WTC11 (cell line): Measurements from ENCODE around the gene MNAT1. TPM values are rescaled to one million over a fixed set of nuclear protein-coding genes. Genes with fewer than 3 reads are reported as not detected.

Experiments
- ATAC-seq: fragments of 200-7000 bp; cut with Tn5 transposase; 2 replicates; pipeline ENCODE4 v1.10.0; 2021; ENCODE audit warnings: mild to moderate bottlenecking, moderate library complexity
- CTCF ChIA-PET: fragments of 300-600 bp; sonication (Branson Sonifier 250); formaldehyde crosslinking; loops from one replicate; lab custom pipeline; 2021; ENCODE audit warnings: antibody characterized with exemption; lab: Charles Lee
- POLR2A ChIA-PET: fragments of 350-600 bp; sonication (Branson Sonifier 250); formaldehyde crosslinking; loops from one replicate; lab custom pipeline; 2021; ENCODE audit warnings: antibody characterized with exemption; lab: Charles Lee
- DNase-seq: peaks from one replicate; pipeline ENCODE4 v3.0.0; 2021; ENCODE audit warnings: low spot score
- H3K27ac Mint-ChIP-seq: 2 replicates; pipeline ENCODE4 v1.8.0; 2021; ENCODE audit warnings: mixed read lengths
- H3K27me3 Mint-ChIP-seq: 2 replicates; pipeline ENCODE4 v1.8.0; 2021; ENCODE audit warnings: low read depth, mild to moderate bottlenecking, moderate library complexity, mixed read lengths
- H3K36me3 Mint-ChIP-seq: 2 replicates; pipeline ENCODE4 v1.8.0; 2021; ENCODE audit warnings: mixed read lengths
- H3K4me1 Mint-ChIP-seq: 2 replicates; pipeline ENCODE4 v1.8.0; 2022; ENCODE audit warnings: mixed read lengths
- H3K4me3 Mint-ChIP-seq: 2 replicates; pipeline ENCODE4 v1.8.0; 2021; ENCODE audit warnings: mild to moderate bottlenecking, moderate library complexity, mixed read lengths
- H3K9me3 Mint-ChIP-seq: 2 replicates; pipeline ENCODE4 v1.8.0; 2021; ENCODE audit warnings: mixed read lengths
- CBFB ChIP-seq: sonication (generic); formaldehyde crosslinking; IDR thresholded peaks from 2 replicates; pipeline ENCODE4 v1.8.1; 2022; ENCODE audit warnings: mild to moderate bottlenecking, low read depth, missing genetic modification reagents
- CREB1 ChIP-seq: sonication (generic); formaldehyde crosslinking; IDR thresholded peaks from 2 replicates; pipeline ENCODE4 v1.8.0; 2023; ENCODE audit warnings: mild to moderate bottlenecking, missing genetic modification reagents
- FOXP1 ChIP-seq: sonication (generic); formaldehyde crosslinking; IDR thresholded peaks from 2 replicates; pipeline ENCODE4 v1.8.0; 2022; ENCODE audit warnings: missing genetic modification reagents, mild to moderate bottlenecking, moderate library complexity, borderline replicate concordance
- IRF2 ChIP-seq: sonication (generic); formaldehyde crosslinking; IDR thresholded peaks from 2 replicates; pipeline ENCODE4 v1.8.0; 2022; ENCODE audit warnings: low read depth, missing genetic modification reagents, borderline replicate concordance
- JAZF1 ChIP-seq: fragments of 250-450 bp; sonication (Bioruptor Pico); IDR thresholded peaks from 2 replicates; pipeline ENCODE4 v1.9.0; 2021; ENCODE audit warnings: moderate library complexity, mild to moderate bottlenecking, inconsistent platforms
- KAT7 ChIP-seq: sonication (generic); formaldehyde crosslinking; IDR thresholded peaks from 2 replicates; pipeline ENCODE4 v1.8.1; 2023; ENCODE audit warnings: missing genetic modification reagents, mild to moderate bottlenecking, borderline replicate concordance
- NFYB ChIP-seq: sonication (generic); formaldehyde crosslinking; conservative IDR thresholded peaks from 2 replicates; pipeline ENCODE4 v1.8.0; 2022; ENCODE audit warnings: low read depth, missing genetic modification reagents
- NR2C2 ChIP-seq: sonication (generic); formaldehyde crosslinking; IDR thresholded peaks from 2 replicates; pipeline ENCODE4 v1.8.0; 2022; ENCODE audit warnings: mild to moderate bottlenecking, missing genetic modification reagents
- SMAD3 ChIP-seq: sonication (generic); formaldehyde crosslinking; IDR thresholded peaks from 2 replicates; pipeline ENCODE4 v1.8.0; 2022; ENCODE audit warnings: missing genetic modification reagents, mild to moderate bottlenecking, borderline replicate concordance
- SMAD4 ChIP-seq: sonication (generic); formaldehyde crosslinking; IDR thresholded peaks from 2 replicates; pipeline ENCODE4 v1.8.0; 2022; ENCODE audit warnings: mild to moderate bottlenecking, missing genetic modification reagents
- SP1 ChIP-seq: sonication (generic); formaldehyde crosslinking; conservative IDR thresholded peaks from 2 replicates; pipeline ENCODE4 v1.8.1; 2022; ENCODE audit warnings: missing genetic modification reagents
- TCF7 ChIP-seq: sonication (generic); formaldehyde crosslinking; IDR thresholded peaks from 2 replicates; pipeline ENCODE4 v1.8.0; 2022; ENCODE audit warnings: mild to moderate bottlenecking, low read depth, missing genetic modification reagents, moderate library complexity
- TEAD1 ChIP-seq: sonication (generic); formaldehyde crosslinking; IDR thresholded peaks from 2 replicates; pipeline ENCODE4 v1.8.0; 2022; ENCODE audit warnings: mild to moderate bottlenecking, missing genetic modification reagents
- TP53 ChIP-seq: sonication (generic); formaldehyde crosslinking; IDR thresholded peaks from 2 replicates; pipeline ENCODE4 v1.8.1; 2023; ENCODE audit warnings: mild to moderate bottlenecking, missing genetic modification reagents
- USF1 ChIP-seq: sonication (generic); formaldehyde crosslinking; IDR thresholded peaks from 2 replicates; pipeline ENCODE4 v1.8.0; 2022; ENCODE audit warnings: mild to moderate bottlenecking, missing genetic modification reagents
- ZBTB21 ChIP-seq: sonication (generic); formaldehyde crosslinking; IDR thresholded peaks from 2 replicates; pipeline ENCODE4 v1.8.1; 2023; ENCODE audit warnings: mild to moderate bottlenecking, missing genetic modification reagents, borderline replicate concordance
- ZMAT4 ChIP-seq: fragments of 250-450 bp; sonication (Bioruptor Pico); IDR thresholded peaks from 2 replicates; pipeline ENCODE4 v1.9.0; 2021; ENCODE audit warnings: mild to moderate bottlenecking
- ZNF138 ChIP-seq: sonication (generic); formaldehyde crosslinking; conservative IDR thresholded peaks from 2 replicates; pipeline ENCODE4 v1.8.1; 2022; ENCODE audit warnings: mild to moderate bottlenecking, moderate library complexity, missing genetic modification reagents
- ZNF219 ChIP-seq: sonication (generic); formaldehyde crosslinking; IDR thresholded peaks from 2 replicates; pipeline ENCODE4 v1.8.0; 2023; ENCODE audit warnings: missing genetic modification reagents, mild to moderate bottlenecking, borderline replicate concordance
- ZNF317 ChIP-seq: sonication (generic); formaldehyde crosslinking; IDR thresholded peaks from 2 replicates; pipeline ENCODE4 v1.8.1; 2023; ENCODE audit warnings: low read depth, mild to moderate bottlenecking, moderate library complexity, missing genetic modification reagents, borderline replicate concordance
- ZNF396 ChIP-seq: fragments of 250-450 bp; sonication (Bioruptor Pico); IDR thresholded peaks from 2 replicates; pipeline ENCODE4 v1.8.0; 2021; ENCODE audit warnings: mild to moderate bottlenecking, moderate library complexity, borderline replicate concordance
- ZNF416 ChIP-seq: fragments of 250-450 bp; sonication (Bioruptor Pico); IDR thresholded peaks from 2 replicates; pipeline ENCODE4 v1.9.0; 2021; ENCODE audit warnings: mild to moderate bottlenecking, inconsistent platforms
- total RNA-seq: library from RNA; stranded (reverse); gene quantifications from 3 replicates; pipeline ENCODE4 v1.2.3, GENCODE V29; 2021
- TF ChIP-seq, protein P1 (sequence below): fragments of 250-450 bp; sonication (Bioruptor Pico); IDR thresholded peaks from 2 replicates; pipeline ENCODE4 v1.8.0; 2021; ENCODE audit warnings: mild to moderate bottlenecking
- TF ChIP-seq, protein P2 (sequence below): sonication (generic); formaldehyde crosslinking; IDR thresholded peaks from 2 replicates; pipeline ENCODE4 v1.8.1; 2023; ENCODE audit warnings: mild to moderate bottlenecking, moderate library complexity, missing genetic modification reagents
- TF ChIP-seq, protein P3 (sequence below): sonication (generic); formaldehyde crosslinking; IDR thresholded peaks from 2 replicates; pipeline ENCODE4 v1.8.1; 2022; ENCODE audit warnings: missing genetic modification reagents, borderline replicate concordance
- TF ChIP-seq, protein P4 (sequence below): sonication (generic); formaldehyde crosslinking; IDR thresholded peaks from 2 replicates; pipeline ENCODE4 v1.8.1; 2023; ENCODE audit warnings: mild to moderate bottlenecking, missing genetic modification reagents
- TF ChIP-seq, protein P5 (sequence below): sonication (generic); formaldehyde crosslinking; IDR thresholded peaks from 2 replicates; pipeline ENCODE4 v1.8.1; 2023; ENCODE audit warnings: mild to moderate bottlenecking, missing genetic modification reagents, moderate library complexity
- TF ChIP-seq, protein P6 (sequence below): sonication (generic); formaldehyde crosslinking; IDR thresholded peaks from 2 replicates; pipeline ENCODE4 v1.8.1; 2022; ENCODE audit warnings: mild to moderate bottlenecking, missing genetic modification reagents, moderate library complexity, borderline replicate concordance

The MNAT1 gene
- total RNA-seq, 1 experiment from 2014 or later, result 59.0 TPM

DNA sequence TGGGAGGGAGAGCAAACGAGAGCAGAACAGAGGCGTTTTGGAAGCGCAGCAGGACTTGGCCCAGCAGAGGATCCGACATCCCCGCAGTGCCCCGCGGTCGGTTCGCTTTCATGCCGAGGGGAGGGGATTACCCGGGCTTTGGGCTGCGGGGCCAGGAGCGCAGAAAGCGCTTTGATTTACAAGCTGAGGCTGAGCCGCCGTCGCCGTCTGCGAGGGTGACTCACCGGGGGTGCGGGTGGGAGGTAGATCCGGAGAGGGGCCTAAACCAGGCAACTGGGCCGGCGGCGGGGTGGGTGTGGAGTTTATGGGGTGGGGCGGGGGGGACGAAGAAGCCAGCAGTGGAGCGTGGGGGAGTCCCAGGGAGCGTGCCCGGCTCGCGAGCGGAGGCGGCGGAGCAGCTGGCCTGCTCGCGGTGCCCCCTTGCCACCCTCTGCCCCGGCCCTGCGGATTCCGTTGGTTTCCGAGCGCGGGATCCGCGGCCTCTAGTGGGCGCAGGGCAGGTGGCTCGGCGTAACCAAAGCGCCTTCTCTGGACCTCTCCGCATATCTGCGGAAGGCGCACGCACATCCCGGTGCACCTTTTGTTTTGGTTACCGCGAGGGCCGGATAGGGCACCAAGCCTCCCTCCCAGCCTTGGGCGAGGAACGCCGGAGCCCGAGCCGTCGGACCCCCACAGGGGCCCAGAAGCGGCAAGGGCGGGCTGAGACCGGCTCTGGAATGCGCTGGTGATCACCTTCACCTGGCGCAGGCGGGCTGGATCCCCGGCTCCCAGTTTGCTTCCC, 13.0 kb upstream of the MNAT1 start:
- Mint-ChIP-seq H3K27ac (peak overlapping the region; percentile 95), H3K9me3 (no peaks in the 10 kb centered on the region), H3K36me3 (peaks cover 30% of the 10 kb centered on the region), H3K4me3 (peak overlapping the region; percentile 96), H3K4me1 (peaks cover 34% of the 10 kb centered on the region), H3K27me3 (no peaks in the 10 kb centered on the region)
- POLR2A ChIA-PET, result interaction anchor here (0.6 to 3.3 kb wide), 5 partner anchors 8 to 259 kb away, joined by 3 to 12 read pairs (median 3); partner anchors contain the start of genes SIX1, SLC38A6 and TRMT5
- DNase-seq (peak; percentile 83), ATAC-seq (peak; percentile 22)
- CTCF ChIA-PET, result interaction anchor here (1.1 to 1.5 kb wide), 4 partner anchors 9 to 68 kb away, joined by 3 to 8 read pairs (median 4); no protein-coding TSS in a partner anchor
- TF ChIP-seq ZNF138 (CRISPR knock-in tag), result no peak
- TF ChIP-seq, protein P1, sequence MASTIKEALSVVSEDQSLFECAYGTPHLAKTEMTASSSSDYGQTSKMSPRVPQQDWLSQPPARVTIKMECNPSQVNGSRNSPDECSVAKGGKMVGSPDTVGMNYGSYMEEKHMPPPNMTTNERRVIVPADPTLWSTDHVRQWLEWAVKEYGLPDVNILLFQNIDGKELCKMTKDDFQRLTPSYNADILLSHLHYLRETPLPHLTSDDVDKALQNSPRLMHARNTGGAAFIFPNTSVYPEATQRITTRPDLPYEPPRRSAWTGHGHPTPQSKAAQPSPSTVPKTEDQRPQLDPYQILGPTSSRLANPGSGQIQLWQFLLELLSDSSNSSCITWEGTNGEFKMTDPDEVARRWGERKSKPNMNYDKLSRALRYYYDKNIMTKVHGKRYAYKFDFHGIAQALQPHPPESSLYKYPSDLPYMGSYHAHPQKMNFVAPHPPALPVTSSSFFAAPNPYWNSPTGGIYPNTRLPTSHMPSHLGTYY, result no peak
- TF ChIP-seq IRF2 (CRISPR knock-in tag), result no peak
- TF ChIP-seq ZNF396, result no peak
- TF ChIP-seq TP53 (CRISPR knock-in tag), result 0 out of 2 replicates have a peak, but pooled peaks have one; percentile 26
- TF ChIP-seq, protein P2, sequence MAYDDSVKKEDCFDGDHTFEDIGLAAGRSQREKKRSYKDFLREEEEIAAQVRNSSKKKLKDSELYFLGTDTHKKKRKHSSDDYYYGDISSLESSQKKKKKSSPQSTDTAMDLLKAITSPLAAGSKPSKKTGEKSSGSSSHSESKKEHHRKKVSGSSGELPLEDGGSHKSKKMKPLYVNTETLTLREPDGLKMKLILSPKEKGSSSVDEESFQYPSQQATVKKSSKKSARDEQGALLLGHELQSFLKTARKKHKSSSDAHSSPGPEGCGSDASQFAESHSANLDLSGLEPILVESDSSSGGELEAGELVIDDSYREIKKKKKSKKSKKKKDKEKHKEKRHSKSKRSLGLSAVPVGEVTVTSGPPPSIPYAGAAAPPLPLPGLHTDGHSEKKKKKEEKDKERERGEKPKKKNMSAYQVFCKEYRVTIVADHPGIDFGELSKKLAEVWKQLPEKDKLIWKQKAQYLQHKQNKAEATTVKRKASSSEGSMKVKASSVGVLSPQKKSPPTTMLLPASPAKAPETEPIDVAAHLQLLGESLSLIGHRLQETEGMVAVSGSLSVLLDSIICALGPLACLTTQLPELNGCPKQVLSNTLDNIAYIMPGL (CRISPR knock-in tag), result 0 out of 2 replicates have a peak, but pooled peaks have one; percentile 45
- TF ChIP-seq NFYB, result no peak
- no peak for TF ChIP-seq ZNF416 (CRISPR knock-in tag)
- TF ChIP-seq, protein P3, sequence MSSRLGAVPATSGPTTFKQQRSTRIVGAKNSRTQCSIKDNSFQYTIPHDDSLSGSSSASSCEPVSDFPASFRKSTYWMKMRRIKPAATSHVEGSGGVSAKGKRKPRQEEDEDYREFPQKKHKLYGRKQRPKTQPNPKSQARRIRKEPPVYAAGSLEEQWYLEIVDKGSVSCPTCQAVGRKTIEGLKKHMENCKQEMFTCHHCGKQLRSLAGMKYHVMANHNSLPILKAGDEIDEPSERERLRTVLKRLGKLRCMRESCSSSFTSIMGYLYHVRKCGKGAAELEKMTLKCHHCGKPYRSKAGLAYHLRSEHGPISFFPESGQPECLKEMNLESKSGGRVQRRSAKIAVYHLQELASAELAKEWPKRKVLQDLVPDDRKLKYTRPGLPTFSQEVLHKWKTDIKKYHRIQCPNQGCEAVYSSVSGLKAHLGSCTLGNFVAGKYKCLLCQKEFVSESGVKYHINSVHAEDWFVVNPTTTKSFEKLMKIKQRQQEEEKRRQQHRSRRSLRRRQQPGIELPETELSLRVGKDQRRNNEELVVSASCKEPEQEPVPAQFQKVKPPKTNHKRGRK (CRISPR knock-in tag), result no peak
- TF ChIP-seq FOXP1 (CRISPR knock-in tag), result no peak; the same call in 1 of the 2 replicates
- TF ChIP-seq TCF7 (CRISPR knock-in tag), result no peak
- TF ChIP-seq SP1, result no peak
- TF ChIP-seq, protein P4, sequence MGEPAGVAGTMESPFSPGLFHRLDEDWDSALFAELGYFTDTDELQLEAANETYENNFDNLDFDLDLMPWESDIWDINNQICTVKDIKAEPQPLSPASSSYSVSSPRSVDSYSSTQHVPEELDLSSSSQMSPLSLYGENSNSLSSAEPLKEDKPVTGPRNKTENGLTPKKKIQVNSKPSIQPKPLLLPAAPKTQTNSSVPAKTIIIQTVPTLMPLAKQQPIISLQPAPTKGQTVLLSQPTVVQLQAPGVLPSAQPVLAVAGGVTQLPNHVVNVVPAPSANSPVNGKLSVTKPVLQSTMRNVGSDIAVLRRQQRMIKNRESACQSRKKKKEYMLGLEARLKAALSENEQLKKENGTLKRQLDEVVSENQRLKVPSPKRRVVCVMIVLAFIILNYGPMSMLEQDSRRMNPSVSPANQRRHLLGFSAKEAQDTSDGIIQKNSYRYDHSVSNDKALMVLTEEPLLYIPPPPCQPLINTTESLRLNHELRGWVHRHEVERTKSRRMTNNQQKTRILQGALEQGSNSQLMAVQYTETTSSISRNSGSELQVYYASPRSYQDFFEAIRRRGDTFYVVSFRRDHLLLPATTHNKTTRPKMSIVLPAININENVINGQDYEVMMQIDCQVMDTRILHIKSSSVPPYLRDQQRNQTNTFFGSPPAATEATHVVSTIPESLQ, result no peak
- TF ChIP-seq JAZF1, result no peak
- TF ChIP-seq ZNF219 (CRISPR knock-in tag), result no peak
- TF ChIP-seq, protein P5, sequence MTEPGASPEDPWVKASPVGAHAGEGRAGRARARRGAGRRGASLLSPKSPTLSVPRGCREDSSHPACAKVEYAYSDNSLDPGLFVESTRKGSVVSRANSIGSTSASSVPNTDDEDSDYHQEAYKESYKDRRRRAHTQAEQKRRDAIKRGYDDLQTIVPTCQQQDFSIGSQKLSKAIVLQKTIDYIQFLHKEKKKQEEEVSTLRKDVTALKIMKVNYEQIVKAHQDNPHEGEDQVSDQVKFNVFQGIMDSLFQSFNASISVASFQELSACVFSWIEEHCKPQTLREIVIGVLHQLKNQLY (CRISPR knock-in tag), result no peak
- TF ChIP-seq ZBTB21, result no peak
- no peak for TF ChIP-seq SMAD4 (CRISPR knock-in tag)
- TF ChIP-seq ZNF317 (CRISPR knock-in tag), result 0 out of 2 replicates have a peak, but pooled peaks have one; percentile 16
- no peak for TF ChIP-seq CBFB (CRISPR knock-in tag)
- no peak for TF ChIP-seq SMAD3 (CRISPR knock-in tag)
- TF ChIP-seq USF1 (CRISPR knock-in tag), result no peak
- no peak for TF ChIP-seq NR2C2 (CRISPR knock-in tag)
- no peak for TF ChIP-seq ZMAT4
- TF ChIP-seq CREB1, result no peak
- TF ChIP-seq, protein P6, sequence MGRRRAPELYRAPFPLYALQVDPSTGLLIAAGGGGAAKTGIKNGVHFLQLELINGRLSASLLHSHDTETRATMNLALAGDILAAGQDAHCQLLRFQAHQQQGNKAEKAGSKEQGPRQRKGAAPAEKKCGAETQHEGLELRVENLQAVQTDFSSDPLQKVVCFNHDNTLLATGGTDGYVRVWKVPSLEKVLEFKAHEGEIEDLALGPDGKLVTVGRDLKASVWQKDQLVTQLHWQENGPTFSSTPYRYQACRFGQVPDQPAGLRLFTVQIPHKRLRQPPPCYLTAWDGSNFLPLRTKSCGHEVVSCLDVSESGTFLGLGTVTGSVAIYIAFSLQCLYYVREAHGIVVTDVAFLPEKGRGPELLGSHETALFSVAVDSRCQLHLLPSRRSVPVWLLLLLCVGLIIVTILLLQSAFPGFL (CRISPR knock-in tag), result no peak
- TF ChIP-seq TEAD1, result 0 out of 2 replicates have a peak, but pooled peaks have one; percentile 31
- TF ChIP-seq KAT7 (CRISPR knock-in tag), result no peak
